K562 (cell line): Measurements from ENCODE around the gene ATG7. TPM values are rescaled to one million over a fixed set of nuclear protein-coding genes. Genes with fewer than 3 reads are reported as not detected.

Experiments
- ATAC-seq: fragments of 200-7000 bp; cut with Tn5 transposase; 3 replicates; pipeline ENCODE4 v1.9.1; 2020; ENCODE audit warnings: moderate library complexity
- BruUV-seq: library from RNA; stranded (reverse); fragments of 400-500 nt; replicated peaks from 2 replicates; lab custom pipeline; 2021; lab: Mats Ljungman, UMichigan
- CTCF ChIA-PET: fragments of 300-600 bp; formaldehyde crosslinking; extraction: SDS; loops from one replicate; lab custom pipeline; 2021; ENCODE audit warnings: low intra/inter-chr PET ratio; lab: Yijun Ruan, JAX
- POLR2A ChIA-PET: fragments of 300-600, 350-650 bp; sonication (Branson Sonifier 250); formaldehyde crosslinking; extraction: SDS; loops from one replicate; lab custom pipeline; 2021; ENCODE audit warnings: antibody characterized with exemption, inconsistent platforms; lab: Yijun Ruan, JAX
- DNase-seq, 4 experiments: peaks; one replicate each; pipeline versions ENCODE4 v3.0.0 to v3.0.0-alpha.2; 2011 to 2018; ENCODE audit warnings: low spot score in 3 of 4, mixed read lengths in 3 of 4; ENCODE audit errors: extremely low read depth in 1 of 4
- FAIRE-seq: peaks from 2 replicates; lab custom pipeline; 2011; peaks lifted over from hg19 to GRCh38; lab: Jason Lieb, UNC
- H2AFZ ChIP-seq: 2 replicates; pipeline ENCODE4 v1.6.0; 2011; ENCODE audit warnings: low read depth, low read length, control low read depth, inconsistent platforms
- H3K27ac ChIP-seq: fragments of 200-600 bp; 3 replicates; pipeline ENCODE4 v1.8.0; 2011; ENCODE audit warnings: low read depth, mild to moderate bottlenecking, control low read depth, inconsistent platforms, low read length, moderate library complexity, mixed read lengths; ENCODE audit errors: extremely low read depth
- H3K27me3 ChIP-seq, 2 experiments: fragments of 300-600 bp in 1 of 2; 2 replicates in 1 of 2; 3 replicates in 1 of 2; pipeline versions ENCODE4 v1.6.0 to v1.8.0; 2011; ENCODE audit warnings: inconsistent platforms in 2 of 2, low read length in 2 of 2, mild to moderate bottlenecking in 1 of 2, mixed read lengths in 1 of 2, moderate library complexity in 1 of 2; ENCODE audit not compliant: control insufficient read depth in 2 of 2, insufficient read depth in 2 of 2
- H3K36me3 ChIP-seq: fragments of 300-600 bp; 3 replicates; pipeline ENCODE4 v1.8.0; 2011; ENCODE audit warnings: mild to moderate bottlenecking, low read length, inconsistent platforms; ENCODE audit not compliant: control insufficient read depth, insufficient read depth
- H3K4me1 ChIP-seq, 2 experiments: fragments of 200-600 bp in 1 of 2; replicated peaks in 1 of 2; 2 replicates in 1 of 2; 3 replicates in 1 of 2; pipeline versions ENCODE4 v1.5.1 to v1.8.0; 2011; ENCODE audit warnings: inconsistent platforms in 2 of 2, low read length in 2 of 2, mild to moderate bottlenecking in 1 of 2, mixed read lengths in 1 of 2, moderate library complexity in 1 of 2; ENCODE audit not compliant: control insufficient read depth in 2 of 2, insufficient read depth in 2 of 2
- H3K4me2 ChIP-seq: 2 replicates; pipeline ENCODE4 v1.6.1; 2011; ENCODE audit warnings: low read length, control low read depth, inconsistent platforms, mixed read lengths; ENCODE audit not compliant: insufficient read depth
- H3K4me3 ChIP-seq: fragments of 200-600 bp; sonication (generic), shearing (Covaris generic); 2 replicates; pipeline ENCODE4 v1.5.1; 2016; ENCODE audit warnings: control low read depth, inconsistent platforms
- H3K79me2 ChIP-seq: fragments of 200-600 bp; 3 replicates; pipeline ENCODE4 v1.8.0; 2011; ENCODE audit warnings: low read length, inconsistent platforms; ENCODE audit not compliant: control insufficient read depth, insufficient read depth
- H3K9ac ChIP-seq, 2 experiments: 2 replicates each; pipeline versions ENCODE4 v1.6.0 to v1.6.1; 2011; ENCODE audit warnings: low read depth in 2 of 2, low read length in 2 of 2, control low read depth in 1 of 2, inconsistent platforms in 1 of 2, mild to moderate bottlenecking in 1 of 2, mixed read lengths in 1 of 2; ENCODE audit not compliant: insufficient read depth in 1 of 2
- H3K9me1 ChIP-seq: one replicate; pipeline ENCODE4 v1.6.0; 2011; ENCODE audit warnings: inconsistent platforms, mild to moderate bottlenecking, low read length, moderate library complexity; ENCODE audit not compliant: control insufficient read depth, insufficient read depth
- H3K9me3 ChIP-seq: replicated peaks from 2 replicates; pipeline ENCODE4 v1.5.1; 2011; ENCODE audit warnings: low read depth, low read length, inconsistent platforms; ENCODE audit not compliant: control insufficient read depth, insufficient read depth
- H4K20me1 ChIP-seq: replicated peaks from 2 replicates; pipeline ENCODE4 v1.6.1; 2011; ENCODE audit warnings: low read length, inconsistent platforms, mixed read lengths; ENCODE audit not compliant: control insufficient read depth, insufficient read depth
- ETS2 ChIP-seq: IDR thresholded peaks from 2 replicates; pipeline ENCODE4 v1.6.1; 2016; ENCODE audit warnings: borderline replicate concordance, missing genetic modification characterization, mild to moderate bottlenecking, moderate library complexity, missing compliant biosample characterization; ENCODE audit not compliant: poor library complexity, severe bottlenecking
- PTTG1 ChIP-seq: fragments of 450-650 bp; IDR thresholded peaks from 2 replicates; pipeline ENCODE4 v1.6.1; 2016; ENCODE audit warnings: low read depth, mild to moderate bottlenecking, missing genetic modification characterization, missing compliant biosample characterization
- SRF ChIP-seq, 2 experiments: fragments of 250-450, 450-650 bp in 1 of 2; sonication (Bioruptor Pico) in 1 of 2; sonication (generic) in 1 of 2; formaldehyde crosslinking; IDR thresholded peaks; 2 replicates each; pipeline versions ENCODE4 v1.5.0 to v1.5.1; 2020 to 2022; ENCODE audit warnings: mild to moderate bottlenecking in 1 of 2, missing genetic modification reagents in 1 of 2
- TAF1 ChIP-seq: IDR thresholded peaks from 2 replicates; pipeline ENCODE4 v1.6.1; 2011; ENCODE audit warnings: mild to moderate bottlenecking, low read length, moderate library complexity; ENCODE audit not compliant: insufficient read depth, control insufficient read depth, severe bottlenecking; ENCODE audit errors: extremely low read depth
- WGBS: fragments of 100-300 bp; shearing (Covaris generic); methylation state at CpG from one replicate; pipeline ENCODE4 v1.1.6; 2016; ENCODE audit warnings: low coverage, mixed read lengths; ENCODE audit not compliant: insufficient coverage; ENCODE audit errors: missing lambda C conversion rate; 5-methylcytosine and 5-hydroxymethylcytosine counted together
- in situ Hi-C: fragments of 300-500 bp; cut with MboI; formaldehyde crosslinking; loops from 4 replicates; pipeline ENCODE4 v1.15.0; 2018; ENCODE audit warnings: inconsistent platforms, mixed read lengths
- intact Hi-C: fragments of 100-400 bp; cut with micrococcal nuclease; formaldehyde crosslinking; loops from 2 replicates; pipeline ENCODE4 v1.14.2; 2022
- polyA plus RNA-seq, 8 experiments: library from polyadenylated mRNA; depleted of rRNA in 4 of 8; stranded (reverse) in 5 of 8; unstranded in 3 of 8; fragments of >200 nt; fragmentation: Nextera tagmentation in 2 of 8; fragmentation: Illumina TruSeq in 1 of 8; extraction: Ambion mirVana in 2 of 8; extraction: Trizol in 1 of 8; gene quantifications; 2 replicates each; pipeline versions ENCODE4 v1.2.1 to v1.2.3, GENCODE V29; 2011 to 2014; ENCODE audit warnings: inconsistent platforms in 1 of 8, missing spikeins in 1 of 8
- total RNA-seq, 7 experiments: library from RNA; depleted of rRNA in 6 of 7; stranded (reverse); fragments of >200 nt in 6 of 7; fragmentation: Illumina TruSeq in 2 of 7; extraction: Trizol in 2 of 7; gene quantifications; 2 replicates each; pipeline versions ENCODE4 v1.2.1 to v1.2.3, GENCODE V29; 2011 to 2021; ENCODE audit warnings: low replicate concordance in 1 of 7
- TF ChIP-seq, protein P1 (sequence below): sonication (generic); formaldehyde crosslinking; IDR thresholded peaks from 2 replicates; pipeline ENCODE4 v1.8.0; 2023; ENCODE audit warnings: mild to moderate bottlenecking, missing genetic modification reagents
- TF ChIP-seq, protein P2 (sequence below): sonication (generic); formaldehyde crosslinking; IDR thresholded peaks from 2 replicates; pipeline ENCODE4 v1.8.1; 2022; ENCODE audit warnings: missing genetic modification reagents

Gene ATG7
- total and polyA plus RNA-seq, 9 of the 15 experiments (the other 6 are each of a cell fraction or from before 2014, with no cell fraction given), result 18.3 to 45.3 (median 33.6) TPM

DNA sequence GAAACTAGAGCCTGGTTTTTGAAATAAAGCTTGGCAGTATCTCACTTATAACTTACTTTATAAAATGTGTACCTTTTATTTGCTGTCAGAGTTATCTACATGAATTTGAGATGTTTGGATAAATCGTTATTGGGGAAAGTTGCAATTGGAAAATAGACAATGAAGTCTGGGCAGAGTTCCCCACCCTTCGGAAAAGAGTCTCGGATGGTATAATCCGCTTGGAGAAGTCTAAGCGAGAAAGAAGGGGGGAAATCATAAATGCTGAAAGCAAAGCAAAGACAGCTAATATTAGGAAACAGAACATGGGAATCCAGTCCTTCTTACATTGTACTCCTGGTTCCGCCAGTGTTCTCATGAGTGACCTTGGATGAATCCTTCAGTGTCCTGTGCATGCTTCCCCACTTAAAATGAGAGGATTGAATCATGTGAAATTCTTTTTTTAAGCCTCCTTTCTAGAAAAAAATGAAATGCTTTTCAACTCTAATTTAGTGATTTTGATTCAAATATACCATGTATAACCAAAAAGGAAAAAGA is 162.4 kb downstream of the ATG7 start (continued):
- TF ChIP-seq, protein P1, sequence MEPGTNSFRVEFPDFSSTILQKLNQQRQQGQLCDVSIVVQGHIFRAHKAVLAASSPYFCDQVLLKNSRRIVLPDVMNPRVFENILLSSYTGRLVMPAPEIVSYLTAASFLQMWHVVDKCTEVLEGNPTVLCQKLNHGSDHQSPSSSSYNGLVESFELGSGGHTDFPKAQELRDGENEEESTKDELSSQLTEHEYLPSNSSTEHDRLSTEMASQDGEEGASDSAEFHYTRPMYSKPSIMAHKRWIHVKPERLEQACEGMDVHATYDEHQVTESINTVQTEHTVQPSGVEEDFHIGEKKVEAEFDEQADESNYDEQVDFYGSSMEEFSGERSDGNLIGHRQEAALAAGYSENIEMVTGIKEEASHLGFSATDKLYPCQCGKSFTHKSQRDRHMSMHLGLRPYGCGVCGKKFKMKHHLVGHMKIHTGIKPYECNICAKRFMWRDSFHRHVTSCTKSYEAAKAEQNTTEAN (CRISPR knock-in tag), result no peak
- TF ChIP-seq, protein P2, sequence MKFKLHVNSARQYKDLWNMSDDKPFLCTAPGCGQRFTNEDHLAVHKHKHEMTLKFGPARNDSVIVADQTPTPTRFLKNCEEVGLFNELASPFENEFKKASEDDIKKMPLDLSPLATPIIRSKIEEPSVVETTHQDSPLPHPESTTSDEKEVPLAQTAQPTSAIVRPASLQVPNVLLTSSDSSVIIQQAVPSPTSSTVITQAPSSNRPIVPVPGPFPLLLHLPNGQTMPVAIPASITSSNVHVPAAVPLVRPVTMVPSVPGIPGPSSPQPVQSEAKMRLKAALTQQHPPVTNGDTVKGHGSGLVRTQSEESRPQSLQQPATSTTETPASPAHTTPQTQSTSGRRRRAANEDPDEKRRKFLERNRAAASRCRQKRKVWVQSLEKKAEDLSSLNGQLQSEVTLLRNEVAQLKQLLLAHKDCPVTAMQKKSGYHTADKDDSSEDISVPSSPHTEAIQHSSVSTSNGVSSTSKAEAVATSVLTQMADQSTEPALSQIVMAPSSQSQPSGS, result no peak
- TF ChIP-seq ETS2 (tag) (no peak), SRF (CRISPR knock-in tag; IDR thresholded peaks at IDR 0.05) (no peak)

DNA sequence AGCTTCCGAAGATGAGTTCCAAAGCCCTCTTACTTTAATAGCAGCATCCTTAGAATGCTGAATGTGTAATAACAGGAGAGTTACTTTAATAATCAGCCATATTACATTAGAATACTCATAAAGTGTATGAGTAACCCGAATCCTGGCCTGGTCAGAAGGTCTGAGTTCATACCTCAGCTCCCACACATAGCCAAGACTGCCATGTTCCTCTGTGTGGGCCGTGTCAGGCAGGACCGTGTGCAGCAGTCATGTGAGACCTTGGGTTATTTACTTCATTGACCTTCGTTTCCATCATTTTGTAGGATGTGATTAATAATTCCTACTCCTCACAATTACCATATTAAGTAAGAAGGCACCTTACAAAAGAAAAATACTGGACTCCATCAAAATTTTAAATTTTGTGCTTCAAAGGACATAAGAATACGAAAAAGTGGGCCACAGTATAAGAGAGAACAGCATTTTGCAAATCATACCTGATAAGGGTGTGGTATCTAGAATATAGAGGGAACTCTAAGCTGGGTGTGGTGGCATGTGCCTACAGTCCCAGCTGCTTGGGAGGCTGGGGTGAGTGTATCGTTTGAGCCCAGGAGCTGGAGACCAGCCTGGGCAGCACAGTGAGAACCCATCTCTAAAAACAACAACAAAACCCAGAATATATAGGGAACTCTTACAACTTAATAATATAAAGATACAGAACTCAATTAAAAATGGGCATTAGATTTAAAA is 163.4 kb downstream of the ATG7 start:
- TF ChIP-seq TAF1 (no peak), PTTG1 (tag) (no peak)
- 62% methylated on average over 7 of the region's 7 CpGs for WGBS
- ChIA-PET CTCF (no interaction called here), POLR2A (interaction anchor here (1.2 kb wide), 1 partner anchor 12 kb away, joined by 3 read pairs; no protein-coding TSS in a partner anchor)
- H3K79me2 ChIP-seq, result no peaks in the 10 kb centered on the region
- H3K4me3 ChIP-seq, result no peak overlapping the region
- no peak overlapping the region for H3K9ac ChIP-seq
- DNase-seq, result no peak
- BruUV-seq, result no TSS peak
- no peaks in the 10 kb centered on the region for H3K27me3 ChIP-seq
- ATAC-seq, result no peak
- no peaks in the 10 kb centered on the region for H3K9me1 ChIP-seq
- no peaks in the 10 kb centered on the region for H4K20me1 ChIP-seq
- no peak overlapping the region for H3K27ac ChIP-seq
- no peak overlapping the region for H3K4me2 ChIP-seq
- H3K9me3 ChIP-seq, result no peaks in the 10 kb centered on the region
- H2AFZ ChIP-seq, result no peak overlapping the region
- peaks cover 0 to 6% of the 10 kb centered on the region in 2 experiments; a peak in 2 of 5 replicates for H3K4me1 ChIP-seq
- intact Hi-C loops (no loop called here), in situ Hi-C loops (no loop called here)
- FAIRE-seq, result no peak
- H3K36me3 ChIP-seq, result no peaks in the 10 kb centered on the region
